HL-60 (cell line): Measurements from ENCODE around the gene SNAI1.

Source experiments
- GABPA ChIP-seq: IDR thresholded peaks from 2 replicates; pipeline ENCODE4 v1.6.1; 2012; ENCODE audit warnings: low read depth
- POLR2AphosphoS5 ChIP-seq: IDR thresholded peaks from 2 replicates; pipeline ENCODE4 v1.6.1; 2012; ENCODE audit warnings: low read depth
- TF ChIP-seq, protein P1 (sequence below): IDR thresholded peaks from one replicate; pipeline ENCODE4 v1.5.1; 2011; ENCODE audit warnings: low read length, control low read depth, inconsistent platforms; ENCODE audit not compliant: insufficient read depth
- TF ChIP-seq, protein P2 (sequence below): IDR thresholded peaks from 2 replicates; pipeline ENCODE4 v1.6.1; 2012; ENCODE audit warnings: low read depth; ENCODE audit not compliant: insufficient replicate concordance

DNA sequence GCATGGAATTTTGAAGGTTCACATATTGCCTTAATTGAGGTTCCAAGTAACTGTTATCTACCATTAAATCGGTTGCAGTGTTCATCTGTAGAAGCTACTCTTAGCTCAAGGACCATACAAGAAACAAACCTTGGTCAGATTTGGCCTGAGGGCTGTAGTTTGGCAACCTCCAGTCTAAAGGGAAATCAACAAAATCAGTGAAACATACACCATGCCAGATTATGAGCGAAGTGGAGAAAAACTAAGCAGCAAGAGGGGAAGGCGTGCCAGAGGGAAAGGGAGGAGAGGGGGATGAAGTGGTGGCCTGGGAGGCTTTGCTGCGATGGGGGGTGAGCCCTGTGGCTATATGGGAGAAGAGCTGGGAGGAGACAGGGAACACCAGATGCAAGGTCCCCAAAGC, 8.8 kb upstream of the SNAI1 start:
- TF ChIP-seq, protein P1, sequence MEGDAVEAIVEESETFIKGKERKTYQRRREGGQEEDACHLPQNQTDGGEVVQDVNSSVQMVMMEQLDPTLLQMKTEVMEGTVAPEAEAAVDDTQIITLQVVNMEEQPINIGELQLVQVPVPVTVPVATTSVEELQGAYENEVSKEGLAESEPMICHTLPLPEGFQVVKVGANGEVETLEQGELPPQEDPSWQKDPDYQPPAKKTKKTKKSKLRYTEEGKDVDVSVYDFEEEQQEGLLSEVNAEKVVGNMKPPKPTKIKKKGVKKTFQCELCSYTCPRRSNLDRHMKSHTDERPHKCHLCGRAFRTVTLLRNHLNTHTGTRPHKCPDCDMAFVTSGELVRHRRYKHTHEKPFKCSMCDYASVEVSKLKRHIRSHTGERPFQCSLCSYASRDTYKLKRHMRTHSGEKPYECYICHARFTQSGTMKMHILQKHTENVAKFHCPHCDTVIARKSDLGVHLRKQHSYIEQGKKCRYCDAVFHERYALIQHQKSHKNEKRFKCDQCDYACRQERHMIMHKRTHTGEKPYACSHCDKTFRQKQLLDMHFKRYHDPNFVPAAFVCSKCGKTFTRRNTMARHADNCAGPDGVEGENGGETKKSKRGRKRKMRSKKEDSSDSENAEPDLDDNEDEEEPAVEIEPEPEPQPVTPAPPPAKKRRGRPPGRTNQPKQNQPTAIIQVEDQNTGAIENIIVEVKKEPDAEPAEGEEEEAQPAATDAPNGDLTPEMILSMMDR = no peak
- TF ChIP-seq POLR2AphosphoS5 (no peak), GABPA (no peak)
- TF ChIP-seq, protein P2, sequence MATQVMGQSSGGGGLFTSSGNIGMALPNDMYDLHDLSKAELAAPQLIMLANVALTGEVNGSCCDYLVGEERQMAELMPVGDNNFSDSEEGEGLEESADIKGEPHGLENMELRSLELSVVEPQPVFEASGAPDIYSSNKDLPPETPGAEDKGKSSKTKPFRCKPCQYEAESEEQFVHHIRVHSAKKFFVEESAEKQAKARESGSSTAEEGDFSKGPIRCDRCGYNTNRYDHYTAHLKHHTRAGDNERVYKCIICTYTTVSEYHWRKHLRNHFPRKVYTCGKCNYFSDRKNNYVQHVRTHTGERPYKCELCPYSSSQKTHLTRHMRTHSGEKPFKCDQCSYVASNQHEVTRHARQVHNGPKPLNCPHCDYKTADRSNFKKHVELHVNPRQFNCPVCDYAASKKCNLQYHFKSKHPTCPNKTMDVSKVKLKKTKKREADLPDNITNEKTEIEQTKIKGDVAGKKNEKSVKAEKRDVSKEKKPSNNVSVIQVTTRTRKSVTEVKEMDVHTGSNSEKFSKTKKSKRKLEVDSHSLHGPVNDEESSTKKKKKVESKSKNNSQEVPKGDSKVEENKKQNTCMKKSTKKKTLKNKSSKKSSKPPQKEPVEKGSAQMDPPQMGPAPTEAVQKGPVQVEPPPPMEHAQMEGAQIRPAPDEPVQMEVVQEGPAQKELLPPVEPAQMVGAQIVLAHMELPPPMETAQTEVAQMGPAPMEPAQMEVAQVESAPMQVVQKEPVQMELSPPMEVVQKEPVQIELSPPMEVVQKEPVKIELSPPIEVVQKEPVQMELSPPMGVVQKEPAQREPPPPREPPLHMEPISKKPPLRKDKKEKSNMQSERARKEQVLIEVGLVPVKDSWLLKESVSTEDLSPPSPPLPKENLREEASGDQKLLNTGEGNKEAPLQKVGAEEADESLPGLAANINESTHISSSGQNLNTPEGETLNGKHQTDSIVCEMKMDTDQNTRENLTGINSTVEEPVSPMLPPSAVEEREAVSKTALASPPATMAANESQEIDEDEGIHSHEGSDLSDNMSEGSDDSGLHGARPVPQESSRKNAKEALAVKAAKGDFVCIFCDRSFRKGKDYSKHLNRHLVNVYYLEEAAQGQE = no peak
